ENCODE data around the gene NABP1.

GRCh38 chr2:191643429-191643828 lies 34.5 kb upstream of the NABP1 start:
- TF ChIP-seq, protein P1, sequence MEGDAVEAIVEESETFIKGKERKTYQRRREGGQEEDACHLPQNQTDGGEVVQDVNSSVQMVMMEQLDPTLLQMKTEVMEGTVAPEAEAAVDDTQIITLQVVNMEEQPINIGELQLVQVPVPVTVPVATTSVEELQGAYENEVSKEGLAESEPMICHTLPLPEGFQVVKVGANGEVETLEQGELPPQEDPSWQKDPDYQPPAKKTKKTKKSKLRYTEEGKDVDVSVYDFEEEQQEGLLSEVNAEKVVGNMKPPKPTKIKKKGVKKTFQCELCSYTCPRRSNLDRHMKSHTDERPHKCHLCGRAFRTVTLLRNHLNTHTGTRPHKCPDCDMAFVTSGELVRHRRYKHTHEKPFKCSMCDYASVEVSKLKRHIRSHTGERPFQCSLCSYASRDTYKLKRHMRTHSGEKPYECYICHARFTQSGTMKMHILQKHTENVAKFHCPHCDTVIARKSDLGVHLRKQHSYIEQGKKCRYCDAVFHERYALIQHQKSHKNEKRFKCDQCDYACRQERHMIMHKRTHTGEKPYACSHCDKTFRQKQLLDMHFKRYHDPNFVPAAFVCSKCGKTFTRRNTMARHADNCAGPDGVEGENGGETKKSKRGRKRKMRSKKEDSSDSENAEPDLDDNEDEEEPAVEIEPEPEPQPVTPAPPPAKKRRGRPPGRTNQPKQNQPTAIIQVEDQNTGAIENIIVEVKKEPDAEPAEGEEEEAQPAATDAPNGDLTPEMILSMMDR (IDR thresholded peaks at IDR 0.05; ENCODE audit: poor library complexity, severe bottlenecking) = no peak
- TF ChIP-seq POLR2AphosphoS5 (IDR thresholded peaks at IDR 0.05) = no peak
- TF ChIP-seq SMC3 (conservative IDR thresholded peaks at IDR 0.05; ENCODE audit: poor library complexity) = no peak
- no peak for TF ChIP-seq EP300 (conservative IDR thresholded peaks at IDR 0.05; ENCODE audit: poor library complexity, severe bottlenecking)

Measured in neural cell (in vitro differentiated cells).